ENCODE data around the gene CEBPZ. TPM values are rescaled to one million over a fixed set of nuclear protein-coding genes. Genes with fewer than 3 reads are reported as not detected.
"Not testable (repeated sequence)": the region's sequence is repeated elsewhere in the genome, so short reads cannot be mapped to it uniquely, and the experiment has no call there.

Gene CEBPZ
- total RNA-seq, 1 experiment from 2014 or later, result 74.2 TPM

DNA sequence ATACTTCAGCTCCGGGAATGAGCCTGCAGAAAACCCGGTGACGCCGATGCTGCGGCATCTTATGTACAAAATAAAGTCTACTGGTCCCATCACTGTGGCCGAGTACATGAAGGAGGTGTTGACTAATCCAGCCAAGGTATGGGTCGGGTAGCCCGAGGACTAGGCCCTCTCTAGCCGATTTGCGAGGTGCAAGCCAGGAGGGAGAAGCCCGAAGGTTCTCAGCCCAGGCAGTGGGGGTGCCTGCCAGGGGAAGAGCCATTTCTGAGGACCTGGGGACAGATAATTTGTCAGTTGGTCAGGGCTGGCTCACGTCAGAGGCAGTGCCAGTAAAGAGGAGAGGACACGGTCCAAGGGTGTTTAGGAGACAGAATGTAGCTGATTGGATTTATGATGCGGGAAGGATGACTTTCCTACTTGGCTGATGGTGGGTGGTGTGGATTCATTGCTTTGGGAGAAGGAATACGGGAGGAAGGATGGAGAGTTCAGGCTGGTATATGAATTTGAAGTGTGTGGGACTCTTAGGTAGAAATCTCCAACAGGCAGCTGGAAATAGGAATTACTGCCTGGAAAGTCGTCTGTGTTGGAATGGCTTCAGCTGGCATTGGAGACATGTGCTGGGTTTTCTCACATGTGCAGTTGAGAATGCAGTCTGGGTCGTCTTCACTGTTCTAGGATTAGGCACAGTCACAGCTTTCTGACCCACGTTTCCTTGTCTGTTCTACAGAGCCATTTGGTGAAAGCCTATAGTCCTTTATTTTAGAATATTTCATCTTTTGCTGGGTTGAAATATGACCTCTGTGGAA, 936 bp upstream of the CEBPZ start:
- no peaks in the 10 kb centered on the region for H3K27me3 ChIP-seq (ENCODE audit: control insufficient read depth, insufficient read depth, low read length)
- H3K4me3 ChIP-seq (ENCODE audit: insufficient read depth, low read depth, low read length), result peak overlapping the region; percentile 88
- DNase-seq, result peak; percentile 33
- H3K36me3 ChIP-seq (replicated peaks; ENCODE audit: control insufficient read depth, insufficient read depth, low read length), result peaks cover 12% of the 10 kb centered on the region

DNA sequence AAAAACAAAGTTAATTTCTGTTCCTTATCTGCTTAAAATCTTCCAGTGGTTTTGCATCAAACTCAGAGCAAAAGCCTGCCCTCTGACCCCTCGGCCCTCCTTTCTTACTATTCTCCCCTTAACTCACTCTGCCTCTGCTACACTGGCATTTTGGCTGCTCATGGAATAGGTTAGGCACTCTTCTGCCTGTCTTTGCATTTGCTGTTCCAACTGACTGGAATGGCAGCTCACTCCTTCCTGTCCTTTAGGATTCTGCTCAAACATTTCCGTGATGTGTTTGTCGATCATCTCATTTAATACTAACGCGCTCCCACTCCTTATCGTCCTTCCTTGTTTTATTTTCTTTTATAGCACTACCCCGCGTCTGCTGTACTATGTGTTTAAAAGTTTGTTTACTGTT, 815 bp downstream of the CEBPZ start:
- H3K27me3 ChIP-seq (ENCODE audit: control insufficient read depth, insufficient read depth, low read length), result no peaks in the 10 kb centered on the region
- DNase-seq, result peak; percentile 16
- peaks cover 15% of the 10 kb centered on the region for H3K36me3 ChIP-seq (replicated peaks; ENCODE audit: control insufficient read depth, insufficient read depth, low read length)
- peak overlapping the region; percentile 88 for H3K4me3 ChIP-seq (ENCODE audit: insufficient read depth, low read depth, low read length)

DNA sequence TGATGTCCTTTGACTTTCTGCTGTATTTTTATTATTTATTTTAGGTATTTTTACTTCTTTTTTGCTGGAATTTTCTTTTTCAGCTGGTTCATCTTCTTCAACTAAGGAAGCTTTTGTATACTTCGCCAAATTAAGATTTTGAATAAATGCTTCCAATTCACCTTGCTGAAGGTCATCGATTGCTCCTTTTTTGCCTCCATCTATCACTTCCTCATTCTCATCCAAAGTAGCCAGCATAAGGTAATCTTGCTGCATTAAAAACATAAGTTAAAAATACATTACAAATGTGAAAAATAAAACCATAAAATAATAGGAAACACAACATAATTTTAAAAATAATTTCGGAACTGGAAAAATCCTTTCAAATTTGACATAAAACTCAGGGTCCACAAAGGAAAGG, 2.6 kb downstream of the CEBPZ start:
- H3K36me3 ChIP-seq (replicated peaks; ENCODE audit: control insufficient read depth, insufficient read depth, low read length), result peaks cover 13% of the 10 kb centered on the region
- no peaks in the 10 kb centered on the region for H3K27me3 ChIP-seq (ENCODE audit: control insufficient read depth, insufficient read depth, low read length)
- no peak for DNase-seq
- no peak overlapping the region for H3K4me3 ChIP-seq (ENCODE audit: insufficient read depth, low read depth, low read length)

DNA sequence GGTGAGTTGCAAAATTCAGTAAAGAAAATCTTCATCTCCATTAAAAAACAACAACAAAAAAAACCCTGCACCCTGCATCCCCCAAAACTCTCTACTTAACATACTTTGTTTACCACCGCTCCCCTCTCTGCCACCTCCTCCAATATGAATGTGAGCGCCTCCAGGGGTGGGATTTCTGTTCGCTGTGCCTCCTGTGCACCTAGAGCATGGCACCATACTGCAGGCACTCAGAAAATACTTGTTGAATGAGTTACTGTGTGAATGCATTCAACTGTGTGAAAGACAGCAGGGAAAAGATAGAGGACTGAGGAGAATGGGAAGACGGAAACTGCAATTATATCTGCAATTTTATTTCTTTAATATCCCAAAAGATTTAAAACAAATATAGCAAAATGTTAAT, 4.5 kb downstream of the CEBPZ start:
- Histone ChIP-seq H3K27me3 (ENCODE audit: control insufficient read depth, insufficient read depth, low read length) (no peaks in the 10 kb centered on the region), H3K36me3 (replicated peaks; ENCODE audit: control insufficient read depth, insufficient read depth, low read length) (peaks cover 25% of the 10 kb centered on the region), H3K4me3 (ENCODE audit: insufficient read depth, low read depth, low read length) (peak overlapping the region; percentile 9; the same call in 1 of the 2 replicates)
- peak; percentile 35 for DNase-seq

DNA sequence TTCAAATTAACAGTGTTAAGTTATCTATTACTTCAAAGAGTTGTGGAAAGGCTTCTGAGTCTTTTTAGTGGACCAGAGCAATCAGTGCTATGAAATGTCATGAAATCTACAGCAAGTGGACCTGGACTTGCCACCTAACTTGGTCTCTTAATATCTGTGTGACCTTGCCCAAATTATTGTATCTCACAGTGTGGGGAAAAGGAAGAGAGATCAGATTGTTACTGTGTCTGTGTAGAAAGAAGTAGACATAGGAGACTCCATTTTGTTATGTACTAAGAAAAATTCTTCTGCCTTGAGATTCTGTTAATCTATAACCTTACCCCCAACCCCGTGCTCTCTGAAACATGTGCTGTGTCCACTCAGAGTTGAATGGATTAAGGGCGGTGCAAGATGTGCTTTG, 6.3 kb downstream of the CEBPZ start:
- H3K36me3 ChIP-seq (replicated peaks; ENCODE audit: control insufficient read depth, insufficient read depth, low read length), result peaks cover 35% of the 10 kb centered on the region
- not testable (repeated sequence) for DNase-seq; H3K4me3 ChIP-seq (ENCODE audit: insufficient read depth, low read depth, low read length); H3K27me3 ChIP-seq (ENCODE audit: control insufficient read depth, insufficient read depth, low read length)

DNA sequence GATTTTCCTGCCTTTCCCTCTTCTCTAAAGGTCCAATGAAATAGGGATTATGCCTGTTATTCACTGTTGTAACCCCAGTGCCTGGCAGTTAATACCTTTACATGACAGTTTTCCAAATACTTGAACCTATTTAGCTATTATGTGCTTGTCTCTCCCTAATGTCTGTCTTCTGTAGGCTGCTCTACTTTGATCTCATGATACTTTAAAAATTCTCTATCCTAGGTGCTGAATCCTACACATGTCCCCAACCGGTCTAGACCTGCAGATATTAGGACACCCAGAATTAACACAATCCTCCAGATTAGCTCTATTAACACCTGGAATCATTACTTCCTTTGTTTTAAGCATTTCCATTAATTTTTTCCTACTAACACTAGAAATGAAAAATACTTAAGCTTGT, 7.3 kb downstream of the CEBPZ start:
- Histone ChIP-seq H3K36me3 (replicated peaks; ENCODE audit: control insufficient read depth, insufficient read depth, low read length) (peaks cover 37% of the 10 kb centered on the region), H3K27me3 (ENCODE audit: control insufficient read depth, insufficient read depth, low read length) (no peaks in the 10 kb centered on the region), H3K4me3 (ENCODE audit: insufficient read depth, low read depth, low read length) (no peak overlapping the region)
- no peak for DNase-seq

DNA sequence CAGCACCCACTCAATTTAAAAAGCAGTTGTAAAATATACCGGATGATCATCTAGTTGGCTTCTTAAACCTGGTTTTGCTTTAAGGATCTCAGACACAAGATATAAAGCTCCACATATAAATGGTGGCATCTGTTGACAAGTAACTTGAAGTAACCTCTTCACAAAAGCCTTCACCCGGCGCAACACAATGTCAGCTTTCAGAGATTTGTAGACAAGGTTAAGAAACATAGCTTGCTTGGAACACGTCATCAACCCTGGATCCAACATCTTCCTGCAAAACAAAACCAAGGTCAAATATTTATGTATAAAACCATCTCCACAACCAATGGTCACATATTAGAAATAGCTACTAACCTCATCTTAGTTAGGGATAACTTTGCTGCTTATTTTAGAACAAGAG, 8.3 kb downstream of the CEBPZ start:
- no peak overlapping the region for H3K4me3 ChIP-seq (ENCODE audit: insufficient read depth, low read depth, low read length)
- H3K36me3 ChIP-seq (replicated peaks; ENCODE audit: control insufficient read depth, insufficient read depth, low read length), result peaks cover 34% of the 10 kb centered on the region
- no peaks in the 10 kb centered on the region for H3K27me3 ChIP-seq (ENCODE audit: control insufficient read depth, insufficient read depth, low read length)
- DNase-seq, result no peak

DNA sequence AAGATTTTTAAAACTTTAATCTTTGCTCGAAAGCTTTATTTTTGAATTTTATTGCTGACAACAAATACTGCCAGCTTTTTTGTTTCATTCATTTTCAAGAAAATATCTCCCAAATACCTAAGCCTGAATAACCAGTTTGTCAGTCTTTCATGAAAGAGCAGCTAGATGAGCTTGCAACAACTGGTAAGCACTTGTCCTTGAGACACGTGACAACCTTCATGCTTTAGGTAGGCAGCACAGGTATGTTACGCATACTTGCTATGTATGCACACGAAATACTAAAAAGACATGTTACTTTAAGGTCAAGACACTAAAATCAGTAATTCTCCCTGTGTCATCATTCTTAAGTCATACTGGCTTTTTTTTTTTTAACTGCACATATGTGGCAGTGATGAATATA, 12.3 kb downstream of the CEBPZ start:
- no peak overlapping the region for H3K4me3 ChIP-seq (ENCODE audit: insufficient read depth, low read depth, low read length)
- H3K27me3 ChIP-seq (ENCODE audit: control insufficient read depth, insufficient read depth, low read length), result no peaks in the 10 kb centered on the region
- DNase-seq, result no peak
- peaks cover 31% of the 10 kb centered on the region for H3K36me3 ChIP-seq (replicated peaks; ENCODE audit: control insufficient read depth, insufficient read depth, low read length)

DNA sequence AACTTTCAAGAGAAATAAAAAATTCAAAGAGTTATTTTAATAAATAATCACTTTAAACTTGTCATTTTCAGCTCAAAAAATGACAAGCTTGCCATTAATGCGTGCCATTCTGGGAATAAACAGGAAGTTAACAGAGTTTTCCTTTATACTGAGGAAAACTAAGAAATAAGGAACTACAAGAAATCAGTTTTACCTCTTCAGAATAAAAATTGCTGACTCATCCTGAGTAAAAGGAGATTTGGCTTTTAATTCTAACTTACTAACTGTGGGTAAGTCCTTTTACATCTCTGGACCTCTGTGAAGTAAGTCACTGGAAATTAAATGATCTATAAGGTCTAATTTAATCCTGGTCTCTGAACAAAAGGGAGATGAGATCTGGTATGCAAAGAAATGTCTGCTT, 16.1 kb downstream of the CEBPZ start:
- H3K27me3 ChIP-seq (ENCODE audit: control insufficient read depth, insufficient read depth, low read length), result no peaks in the 10 kb centered on the region
- H3K36me3 ChIP-seq (replicated peaks; ENCODE audit: control insufficient read depth, insufficient read depth, low read length), result peaks cover 28% of the 10 kb centered on the region
- H3K4me3 ChIP-seq (ENCODE audit: insufficient read depth, low read depth, low read length), result no peak overlapping the region
- DNase-seq, result no peak

DNA sequence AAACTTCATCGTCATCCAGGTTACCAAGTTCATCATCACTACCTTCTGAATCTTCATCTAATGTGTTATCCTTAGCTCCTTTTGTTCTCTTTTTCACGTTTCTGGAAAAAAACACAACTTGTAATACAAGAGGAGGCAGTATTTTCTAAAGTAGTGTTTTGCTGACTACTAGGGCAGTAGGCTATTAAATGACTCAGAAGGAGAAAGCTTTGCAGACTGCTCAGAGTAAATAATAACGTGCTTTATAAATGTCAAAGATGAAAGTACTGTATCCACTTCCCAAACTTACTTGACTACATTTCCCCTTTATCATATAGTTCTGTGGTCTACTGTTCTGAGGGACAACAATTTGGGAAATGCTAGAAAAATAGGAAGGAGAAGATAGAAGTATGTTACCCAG, 19.5 kb downstream of the CEBPZ start:
- Histone ChIP-seq H3K27me3 (ENCODE audit: control insufficient read depth, insufficient read depth, low read length) (no peaks in the 10 kb centered on the region), H3K36me3 (replicated peaks; ENCODE audit: control insufficient read depth, insufficient read depth, low read length) (peaks cover 33% of the 10 kb centered on the region), H3K4me3 (ENCODE audit: insufficient read depth, low read depth, low read length) (no peak overlapping the region)
- no peak for DNase-seq

DNA sequence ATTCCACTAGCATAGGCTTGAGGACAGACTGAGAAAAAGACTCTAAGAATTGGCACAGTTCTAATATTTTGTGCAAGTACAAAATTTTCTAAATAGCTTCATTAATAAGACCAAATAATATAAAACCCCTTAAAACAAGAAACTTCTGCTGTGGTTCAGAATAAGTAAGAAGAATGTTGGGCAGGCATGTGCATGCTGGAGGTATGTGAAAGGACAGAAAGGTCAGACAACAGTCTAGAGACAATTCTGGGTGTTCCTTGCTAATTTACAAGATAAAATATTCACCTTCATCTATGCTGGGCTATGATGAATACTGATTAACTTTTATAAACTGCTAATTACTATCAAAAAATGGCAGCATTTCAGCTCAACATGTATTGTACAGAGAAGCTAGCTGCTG, 20.2 kb downstream of the CEBPZ start:
- no peaks in the 10 kb centered on the region for H3K27me3 ChIP-seq (ENCODE audit: control insufficient read depth, insufficient read depth, low read length)
- peaks cover 33% of the 10 kb centered on the region for H3K36me3 ChIP-seq (replicated peaks; ENCODE audit: control insufficient read depth, insufficient read depth, low read length)
- DNase-seq, result no peak
- H3K4me3 ChIP-seq (ENCODE audit: insufficient read depth, low read depth, low read length), result no peak overlapping the region

DNA sequence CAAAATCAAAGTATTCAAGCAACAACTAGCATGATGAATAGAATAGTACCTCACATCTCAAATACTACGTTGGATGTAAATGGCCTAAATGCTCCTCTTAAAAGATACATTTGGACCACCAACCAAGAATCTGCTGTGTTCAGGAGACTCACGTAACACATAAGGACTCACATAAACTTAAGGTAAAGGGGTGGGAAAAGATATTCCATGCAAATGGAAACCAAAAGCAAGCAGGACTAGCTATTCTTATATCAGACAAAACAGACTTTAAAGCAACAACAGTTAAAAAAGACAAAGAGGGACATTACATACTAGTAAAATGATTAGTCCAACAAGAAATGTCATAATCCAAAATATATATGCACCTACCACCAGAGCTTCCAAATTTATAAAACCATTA, 24.6 kb downstream of the CEBPZ start:
- H3K4me3 ChIP-seq (ENCODE audit: insufficient read depth, low read depth, low read length); H3K27me3 ChIP-seq (ENCODE audit: control insufficient read depth, insufficient read depth, low read length): not testable (repeated sequence)
- H3K36me3 ChIP-seq (replicated peaks; ENCODE audit: control insufficient read depth, insufficient read depth, low read length), result peaks cover 35% of the 10 kb centered on the region

DNA sequence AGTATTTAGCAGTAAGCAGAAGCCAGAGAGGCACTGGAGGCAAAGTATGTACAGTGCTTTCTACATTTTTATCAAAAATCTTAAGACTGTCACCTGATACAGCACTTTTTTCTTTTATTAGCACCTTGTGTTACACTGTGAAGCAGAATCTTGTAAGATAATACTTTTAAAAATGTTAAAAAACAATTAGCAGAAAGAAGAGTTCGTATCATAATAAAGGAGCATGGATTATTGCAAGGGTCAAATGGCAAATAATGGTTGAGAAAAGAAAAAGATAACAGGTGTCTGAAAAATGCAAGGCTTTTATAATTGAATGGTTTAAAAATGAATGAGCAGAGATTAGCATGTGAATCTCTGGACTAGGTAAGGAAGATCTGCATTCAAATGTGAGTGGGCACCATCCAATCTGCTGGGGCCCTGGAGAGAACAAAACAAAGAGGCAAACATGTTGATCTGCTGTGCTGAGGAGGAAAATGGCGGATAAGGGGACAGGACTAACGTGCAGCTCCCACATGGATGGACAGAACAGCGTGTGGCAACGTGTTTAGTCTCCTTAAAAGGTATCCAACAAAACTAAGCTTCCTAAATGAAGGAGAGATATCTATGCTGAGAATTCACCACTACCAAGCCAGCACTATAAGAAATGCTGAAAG, 25.6 kb downstream of the CEBPZ start:
- peaks cover 29% of the 10 kb centered on the region for H3K36me3 ChIP-seq (replicated peaks; ENCODE audit: control insufficient read depth, insufficient read depth, low read length)
- DNase-seq, result peak; percentile 34
- H3K4me3 ChIP-seq (ENCODE audit: insufficient read depth, low read depth, low read length), result no peak overlapping the region
- no peaks in the 10 kb centered on the region for H3K27me3 ChIP-seq (ENCODE audit: control insufficient read depth, insufficient read depth, low read length)

More for the DNA sequence above, 24.6 kb downstream of the CEBPZ start:
- not testable (repeated sequence) for DNase-seq

DNA sequence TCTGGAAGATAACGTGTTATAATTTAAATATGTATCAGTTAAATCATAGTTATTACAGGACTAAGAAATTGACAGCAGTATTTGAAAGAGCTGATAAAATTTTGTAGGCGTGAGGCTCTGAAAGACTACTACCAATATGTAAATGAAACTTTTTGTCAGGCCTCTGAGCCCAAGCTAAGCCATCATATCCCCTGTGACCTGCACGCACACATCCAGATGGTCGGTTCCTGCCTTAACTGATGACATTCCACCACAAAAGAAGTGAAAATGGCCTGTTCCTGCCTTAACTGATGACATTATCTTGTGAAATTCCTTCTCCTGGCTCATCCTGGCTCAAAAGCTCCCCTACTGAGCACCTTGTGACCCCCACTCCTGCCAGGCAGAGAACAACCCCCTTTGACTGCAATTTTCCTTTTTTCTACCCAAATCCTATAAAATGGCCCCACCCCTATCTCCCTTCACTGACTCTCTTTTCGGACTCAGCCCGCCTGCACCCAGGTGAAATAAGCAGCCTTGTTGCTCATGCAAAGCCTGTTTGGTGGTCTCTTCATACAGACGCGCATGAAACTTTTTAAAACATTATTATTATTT, 26.2 kb downstream of the CEBPZ start:
- DNase-seq; H3K27me3 ChIP-seq (ENCODE audit: control insufficient read depth, insufficient read depth, low read length); H3K4me3 ChIP-seq (ENCODE audit: insufficient read depth, low read depth, low read length): not testable (repeated sequence)
- peaks cover 28% of the 10 kb centered on the region for H3K36me3 ChIP-seq (replicated peaks; ENCODE audit: control insufficient read depth, insufficient read depth, low read length)

DNA sequence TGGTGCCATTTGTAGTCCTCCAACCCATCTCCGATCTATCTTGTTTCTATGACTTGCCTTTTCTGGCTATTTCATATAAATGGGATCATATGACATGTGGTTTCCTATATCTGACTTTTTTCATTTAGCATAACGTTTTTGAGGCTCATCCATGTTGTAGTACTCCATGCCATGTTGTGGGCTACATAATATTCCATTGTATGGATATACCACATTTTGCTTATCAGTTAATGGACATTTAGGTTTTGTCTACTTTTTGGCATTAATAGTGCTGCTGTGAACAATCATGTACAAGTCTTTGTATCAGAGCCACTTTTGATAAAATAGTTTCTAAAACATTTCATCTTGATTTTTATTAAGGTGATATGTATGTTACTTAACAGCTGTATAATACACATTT, 27.7 kb downstream of the CEBPZ start:
- Histone ChIP-seq H3K27me3 (ENCODE audit: control insufficient read depth, insufficient read depth, low read length) (no peaks in the 10 kb centered on the region), H3K36me3 (replicated peaks; ENCODE audit: control insufficient read depth, insufficient read depth, low read length) (peaks cover 22% of the 10 kb centered on the region), H3K4me3 (ENCODE audit: insufficient read depth, low read depth, low read length) (no peak overlapping the region)
- no peak for DNase-seq

Measured in H7 (cell line).